Stimulated activated CD8-positive, alpha-beta memory T cell treated with anti-CD3 and anti-CD28 coated beads, Interleukin-4, amount 100 ng/mL, for 4 hours (primary cell): Measurements from ENCODE around the gene GNPAT.

Experiments used
- DNase-seq, 2 donors: peaks; one replicate each; pipeline ENCODE4 v3.0.0-alpha.2; 2020; ENCODE audit warnings: low read depth in 2 of 2, low spot score in 1 of 2

Gene GNPAT

GRCh38 chr1:231317306-231318014, 76.4 kb downstream of the GNPAT start:
- DNase-seq = no peak

- DNase-seq = no peak
Observed at GRCh38 chr1:231318015-231318355, 77.0 kb downstream of the GNPAT start.

DNA sequence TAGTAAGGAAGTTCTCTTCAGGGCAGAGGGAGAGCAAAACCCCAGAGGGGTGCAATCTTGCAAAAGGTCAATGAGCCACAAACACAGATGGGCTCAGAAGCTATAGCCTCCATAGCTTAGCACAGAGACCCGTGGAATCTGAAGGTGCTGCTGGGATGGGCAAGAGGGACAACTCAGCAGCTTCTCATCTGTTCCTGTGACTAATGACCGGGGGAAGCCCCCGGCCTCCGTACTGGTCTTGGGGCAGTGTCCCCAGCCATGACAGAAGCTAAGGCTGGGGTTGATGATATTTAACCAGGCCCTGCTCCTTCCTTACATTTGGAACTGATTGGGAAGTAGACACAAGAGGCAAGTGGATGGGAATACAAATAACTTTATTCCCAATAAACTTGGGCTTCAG, 77.6 kb downstream of the GNPAT start:
- DNase-seq = no peak

DNA sequence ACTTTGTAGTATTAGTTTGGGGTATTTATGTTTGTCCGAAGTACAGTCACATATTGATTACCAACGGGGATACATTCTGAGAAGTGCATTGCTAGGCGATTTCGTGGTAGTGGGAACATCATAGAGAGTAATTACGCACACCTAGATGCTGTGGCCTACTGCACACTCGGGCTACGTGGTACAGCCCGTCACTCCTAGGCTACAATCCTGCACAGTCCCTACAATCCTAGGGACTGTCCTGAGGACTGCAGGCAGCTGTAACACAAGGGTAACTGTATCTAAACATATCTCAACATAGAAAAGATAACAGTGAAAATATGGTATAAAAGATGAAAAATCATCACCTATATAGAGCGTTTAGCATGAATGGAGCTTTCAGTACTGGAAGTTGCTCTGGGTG, 78.1 kb downstream of the GNPAT start:
- no peak for DNase-seq

DNA sequence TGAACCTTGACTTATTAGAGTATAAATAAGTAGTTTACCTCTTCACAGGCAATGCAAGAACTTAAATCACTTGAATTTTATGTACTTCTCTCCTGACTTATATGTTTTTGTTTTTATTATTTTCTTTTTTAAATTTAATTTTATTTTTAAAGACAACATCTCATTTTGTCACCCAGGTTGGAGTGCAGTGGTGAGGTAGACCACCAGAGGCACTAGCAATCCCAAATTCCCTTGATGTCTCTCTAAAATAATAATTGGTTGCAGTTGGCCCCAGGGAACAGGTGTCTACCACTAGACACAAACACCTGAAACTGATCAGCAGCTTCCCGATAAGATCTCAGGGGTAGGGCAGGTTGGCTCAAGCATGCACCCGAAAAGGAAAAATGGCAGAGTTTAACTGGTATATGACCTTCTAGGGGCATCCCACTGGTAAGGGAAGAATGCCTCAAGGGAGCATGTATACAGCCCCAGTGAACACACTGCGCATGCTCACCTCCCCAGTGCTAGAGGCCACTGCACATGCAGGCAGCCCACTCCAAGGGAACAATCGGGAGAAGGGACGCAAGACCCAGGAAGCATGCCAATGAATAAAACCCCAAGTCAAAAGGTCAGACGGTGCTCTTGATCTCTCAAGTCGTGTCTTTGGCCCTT, 82.0 kb downstream of the GNPAT start:
- DNase-seq = no peak

- DNase-seq = no peak
Observed at GRCh38 chr1:231324660-231325059, 83.6 kb downstream of the GNPAT start.

DNA sequence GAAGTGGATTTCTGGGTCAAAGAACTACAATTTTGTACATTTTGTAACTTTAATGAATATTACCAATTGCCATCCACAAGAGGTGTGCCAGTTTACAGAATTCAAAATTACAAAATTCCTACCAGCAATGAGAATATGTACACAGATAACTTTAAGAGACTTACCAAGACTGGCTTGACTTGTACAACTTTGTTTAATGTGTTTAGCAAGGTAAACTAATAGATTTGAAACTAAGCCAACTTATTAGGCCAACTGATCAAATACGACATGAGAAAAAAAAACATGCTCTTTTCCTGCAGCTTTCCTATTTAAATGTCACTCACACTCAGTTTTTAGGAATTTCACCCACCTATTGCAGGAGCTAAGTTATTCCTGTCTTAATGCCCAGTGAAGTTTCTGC, 85.2 kb downstream of the GNPAT start:
- no peak for DNase-seq
